ACHN (cell line): ENCODE data around the gene POLH.

Experiments
- DNase-seq: peaks from one replicate; pipeline ENCODE4 v3.0.0-alpha.2; 2015
- in situ Hi-C: cut with HindIII; loops from 2 replicates; pipeline ENCODE4 v1.10.0; 2017; ENCODE audit warnings: low sequenced_read_pairs, low pct_ligation_motif_present, low pct_unique_long_range_greater_than_20kb

POLH gene

DNA sequence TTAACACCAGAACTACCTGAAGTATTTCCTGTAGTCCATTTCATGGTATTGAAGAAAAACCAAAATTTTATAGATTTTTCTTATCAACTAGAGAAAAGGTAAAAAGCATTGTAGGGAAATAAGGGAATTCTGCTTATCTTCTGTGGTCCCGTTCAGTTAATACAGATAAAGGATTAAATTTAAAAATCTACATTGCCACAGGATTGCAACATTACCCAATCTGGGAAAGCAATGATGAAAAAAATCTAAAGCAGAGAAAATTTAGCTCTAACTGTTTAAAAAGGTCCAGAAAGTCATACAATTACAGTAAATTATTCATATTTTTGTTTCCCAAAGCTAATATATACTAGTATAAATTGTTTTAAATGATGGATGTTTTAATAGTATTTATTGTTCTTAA, 18.0 kb downstream of the POLH start:
- no peak for DNase-seq
- in situ Hi-C loops: no loop called here

GRCh38 chr6:43600595-43600994, 24.6 kb downstream of the POLH start:
- DNase-seq: no peak
- in situ Hi-C loops: no loop called here

- no peak for DNase-seq
These were observed 28.2 kb downstream of the POLH start for GRCh38 chr6:43604174-43604573.

GRCh38 chr6:43606019-43606418, 30.0 kb downstream of the POLH start:
- DNase-seq: no peak
- in situ Hi-C loops: no loop called here

More at GRCh38 chr6:43604174-43604573, 28.2 kb downstream of the POLH start:
- in situ Hi-C loops: no loop called here

- peak; percentile 71 for DNase-seq
- in situ Hi-C loops: no loop called here
These were observed 32.4 kb downstream of the POLH start for GRCh38 chr6:43608310-43608763.

DNA sequence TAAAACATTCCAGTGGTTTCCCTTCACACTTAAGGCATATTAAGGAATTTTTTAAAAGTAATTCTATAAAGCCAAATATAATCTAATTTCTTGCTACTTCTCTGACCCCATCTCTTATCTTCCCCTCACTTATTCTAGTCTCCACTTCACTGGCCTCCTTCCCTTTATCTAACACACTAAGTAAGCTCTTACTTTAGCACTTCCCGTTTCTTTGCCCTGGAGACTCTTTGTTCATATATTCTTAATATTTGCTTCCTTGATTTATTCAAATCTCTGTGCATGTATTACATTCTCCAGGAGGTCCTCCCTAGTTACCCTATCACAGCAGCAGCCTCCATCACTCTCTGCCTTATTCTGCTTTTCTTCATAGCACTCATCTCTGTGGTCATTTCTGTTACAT, 32.8 kb downstream of the POLH start:
- in situ Hi-C loops: no loop called here
- DNase-seq: no peak

DNA sequence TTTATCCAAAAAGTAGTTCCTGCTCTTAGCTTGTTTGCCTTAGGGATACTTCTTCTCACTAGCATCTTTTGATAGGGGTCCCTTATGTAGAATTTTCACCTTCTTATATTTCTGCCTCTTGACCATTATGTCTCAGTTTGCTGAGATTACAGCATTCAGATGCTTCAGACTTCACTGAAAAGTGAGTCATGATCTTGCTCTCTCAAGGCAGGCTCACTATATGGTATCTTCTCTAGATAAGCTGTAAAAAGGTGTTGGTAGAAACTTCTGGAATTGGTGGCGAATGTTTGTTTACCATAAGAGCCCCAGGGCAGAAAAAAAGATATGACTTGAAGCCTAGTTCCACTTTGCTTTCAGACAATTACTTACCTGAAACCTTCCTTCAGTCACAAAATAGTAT, 33.4 kb downstream of the POLH start:
- in situ Hi-C loops: no loop called here
- DNase-seq: no peak

DNA sequence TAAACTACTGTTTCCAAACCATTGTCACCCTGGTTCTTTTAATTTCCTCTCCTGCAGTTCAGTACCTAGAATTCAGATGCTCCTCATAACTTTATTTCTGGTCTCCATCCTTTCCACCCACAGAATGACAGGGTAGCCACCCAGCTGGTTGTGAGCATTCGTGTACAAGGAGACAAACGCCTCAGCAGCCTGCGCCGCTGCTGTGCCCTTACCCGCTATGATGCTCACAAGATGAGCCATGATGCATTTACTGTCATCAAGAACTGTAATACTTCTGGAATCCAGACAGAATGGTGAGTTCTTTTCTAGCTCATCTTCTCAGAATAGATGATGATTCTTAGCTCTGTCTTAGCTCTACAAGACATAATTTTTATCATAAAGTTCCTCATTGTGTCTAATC, 34.4 kb downstream of the POLH start:
- no peak for DNase-seq
- in situ Hi-C loops: no loop called here

DNA sequence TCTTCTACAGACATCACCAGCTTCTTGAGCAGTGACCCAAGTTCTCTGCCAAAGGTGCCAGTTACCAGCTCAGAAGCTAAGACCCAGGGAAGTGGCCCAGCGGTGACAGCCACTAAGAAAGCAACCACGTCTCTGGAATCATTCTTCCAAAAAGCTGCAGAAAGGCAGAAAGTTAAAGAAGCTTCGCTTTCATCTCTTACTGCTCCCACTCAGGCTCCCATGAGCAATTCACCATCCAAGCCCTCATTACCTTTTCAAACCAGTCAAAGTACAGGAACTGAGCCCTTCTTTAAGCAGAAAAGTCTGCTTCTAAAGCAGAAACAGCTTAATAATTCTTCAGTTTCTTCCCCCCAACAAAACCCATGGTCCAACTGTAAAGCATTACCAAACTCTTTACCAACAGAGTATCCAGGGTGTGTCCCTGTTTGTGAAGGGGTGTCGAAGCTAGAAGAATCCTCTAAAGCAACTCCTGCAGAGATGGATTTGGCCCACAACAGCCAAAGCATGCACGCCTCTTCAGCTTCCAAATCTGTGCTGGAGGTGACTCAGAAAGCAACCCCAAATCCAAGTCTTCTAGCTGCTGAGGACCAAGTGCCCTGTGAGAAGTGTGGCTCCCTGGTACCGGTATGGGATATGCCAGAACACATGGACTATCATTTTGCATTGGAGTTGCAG, 37.9 kb downstream of the POLH start:
- DNase-seq: no peak
- in situ Hi-C loops: no loop called here

GRCh38 chr6:43614396-43614730, 38.4 kb downstream of the POLH start:
- no peak for DNase-seq
- in situ Hi-C loops: no loop called here

DNA sequence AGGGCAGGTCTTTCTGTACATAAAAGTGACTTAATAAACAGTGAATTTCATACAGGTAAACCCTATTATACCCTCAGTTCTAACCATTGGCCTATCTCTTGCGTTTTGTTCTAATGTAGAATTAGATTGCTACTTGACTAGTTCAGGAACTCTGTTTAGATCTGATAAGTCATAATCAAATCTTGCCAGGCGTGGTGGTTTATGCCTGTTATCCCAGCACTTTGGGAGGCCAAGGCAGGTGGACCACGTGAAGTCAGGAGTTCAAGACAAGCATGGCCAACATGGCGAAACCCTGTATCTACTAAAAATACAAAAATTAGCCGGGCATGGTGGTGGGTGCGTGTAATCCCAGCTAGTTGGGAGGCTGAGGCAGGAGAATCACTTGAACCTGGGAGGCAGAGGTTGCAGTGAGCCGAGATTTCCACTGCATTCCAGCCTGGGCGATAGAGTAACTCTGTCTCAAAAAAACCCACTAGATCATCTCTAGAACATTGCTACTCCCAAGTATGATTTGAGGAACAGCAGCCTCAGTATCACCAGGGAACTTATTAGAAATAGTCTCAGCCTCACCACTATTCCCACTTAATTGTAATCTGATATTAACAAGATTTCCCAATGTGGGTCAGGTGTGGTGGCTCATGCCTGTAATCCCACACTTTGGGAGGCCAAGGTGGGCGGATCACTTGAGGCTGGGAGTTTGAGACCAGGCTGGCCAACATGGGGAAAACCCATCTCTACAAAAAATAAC, 40.9 kb downstream of the POLH start:
- in situ Hi-C loops: no loop called here
- DNase-seq: no peak

- in situ Hi-C loops: no loop called here
- no peak for DNase-seq
These were observed 45.3 kb downstream of the POLH start for GRCh38 chr6:43621078-43621835.

DNA sequence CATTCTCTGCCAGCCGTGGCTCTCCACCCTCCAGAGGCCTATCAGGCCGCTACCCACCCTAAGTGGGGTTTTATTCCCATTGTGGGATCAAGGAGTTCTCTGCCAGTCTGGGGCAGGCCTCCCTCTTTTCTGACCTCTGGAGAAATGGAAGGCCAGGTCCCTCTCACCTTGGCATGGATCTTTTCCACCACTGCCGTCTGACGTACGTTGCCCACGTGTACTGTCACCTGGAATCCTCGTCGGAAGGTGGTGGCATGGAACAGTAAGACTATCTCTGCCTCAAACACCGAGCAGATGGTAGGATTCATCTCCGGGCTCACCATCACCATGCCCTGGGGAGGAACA, 45.8 kb downstream of the POLH start:
- DNase-seq: no peak
- in situ Hi-C loops: no loop called here

- DNase-seq: no peak
- in situ Hi-C loops: no loop called here
These were observed 46.6 kb downstream of the POLH start for GRCh38 chr6:43622541-43622940.

DNA sequence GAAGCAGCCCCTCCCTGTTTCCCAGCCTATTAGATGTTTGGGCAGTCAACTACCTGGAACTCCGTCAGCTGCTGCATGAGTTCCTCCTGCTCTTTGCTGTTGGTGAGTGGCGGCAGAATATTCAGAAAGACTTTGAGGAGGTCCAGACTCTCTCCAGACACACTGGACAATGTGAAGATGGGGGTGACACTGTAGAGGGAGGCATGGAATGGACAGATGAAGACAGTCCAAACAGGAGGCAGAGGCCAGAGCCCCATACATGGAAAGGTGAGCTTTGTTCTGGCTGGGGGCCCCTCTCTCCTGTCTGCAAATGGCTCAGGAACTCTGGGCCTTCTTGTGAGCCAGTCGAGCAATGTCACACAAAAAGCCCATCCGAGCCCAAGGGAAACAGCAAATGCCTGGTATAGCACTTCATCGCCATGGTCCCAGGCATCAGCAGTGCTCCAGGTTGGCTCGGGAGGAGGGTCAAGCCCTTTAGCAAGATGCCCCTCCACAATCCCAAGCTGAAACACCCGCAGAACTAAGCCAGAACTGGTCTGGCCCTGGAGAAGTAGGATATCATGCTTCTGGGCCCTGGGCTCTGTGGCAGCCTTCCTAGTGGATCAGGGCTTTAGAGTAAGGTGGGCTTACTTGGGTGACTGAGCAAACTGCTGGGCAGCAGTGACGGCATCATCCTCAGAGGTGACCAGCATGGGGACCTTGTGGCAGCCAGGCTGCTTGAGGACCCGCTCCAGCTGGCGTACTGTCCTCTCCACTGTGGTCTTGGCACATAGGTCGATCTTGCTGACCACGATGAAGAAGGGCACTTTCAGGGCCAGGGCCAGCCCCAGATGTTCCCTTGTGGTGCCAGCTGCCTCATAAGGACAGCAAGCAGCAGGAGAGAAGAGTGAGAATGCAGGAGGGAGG, 48.1 kb downstream of the POLH start:
- in situ Hi-C loops: no loop called here
- no peak for DNase-seq

DNA sequence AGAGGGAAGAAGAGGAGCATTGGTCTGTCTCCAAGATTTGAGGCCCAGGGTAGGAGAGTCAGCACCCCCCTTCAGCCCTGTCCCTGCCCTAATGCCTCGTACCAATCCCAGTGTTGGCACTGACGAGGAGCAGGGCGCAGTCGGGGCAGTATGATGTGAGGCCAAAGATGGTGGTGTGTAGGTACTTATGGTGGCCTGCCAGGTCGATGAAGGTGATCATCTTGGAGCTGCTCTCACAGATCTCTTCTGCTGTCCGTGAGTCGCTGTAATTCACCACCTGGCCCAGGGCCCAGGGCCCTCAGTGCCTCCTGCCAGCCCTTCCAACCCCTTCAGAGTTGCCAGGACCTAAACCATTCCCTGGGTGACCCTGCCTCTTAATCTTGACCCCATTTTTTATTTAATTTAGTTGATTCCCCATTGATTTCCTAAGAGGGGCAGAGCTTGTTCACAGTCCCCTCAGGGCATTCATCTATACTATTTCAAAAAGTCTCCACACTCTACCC, 48.9 kb downstream of the POLH start:
- in situ Hi-C loops: no loop called here
- no peak for DNase-seq

- in situ Hi-C loops: no loop called here
- no peak for DNase-seq
These were observed 49.5 kb downstream of the POLH start for GRCh38 chr6:43625393-43625992.
